OCI-LY7 (cell line): ENCODE results near the gene SEC14L1. TPM values are rescaled to one million over a fixed set of nuclear protein-coding genes. Genes with fewer than 3 reads are reported as not detected.

Source experiments
- BruUV-seq: library from RNA; stranded (reverse); fragments of 400-500 nt; replicated peaks from 2 replicates; lab custom pipeline; 2021; lab: Mats Ljungman, UMichigan
- CTCF ChIA-PET: fragments of 300-600 bp; sonication (Branson Sonifier 250); formaldehyde crosslinking; loops from one replicate; lab custom pipeline; 2022; ENCODE audit warnings: antibody characterized with exemption; ENCODE audit not compliant: unreplicated experiment; lab: Charles Lee
- POLR2A ChIA-PET: fragments of 300-600 bp; sonication (Branson Sonifier 250); formaldehyde crosslinking; loops from one replicate; lab custom pipeline; 2022; ENCODE audit warnings: antibody characterized with exemption; lab: Charles Lee
- DNase-seq: peaks from one replicate; pipeline ENCODE4 v3.0.0-alpha.2; 2015; ENCODE audit warnings: low spot score
- H2AFZ ChIP-seq: fragments of 200-600 bp; sonication (generic), shearing (Covaris generic); 2 replicates; pipeline ENCODE4 v1.6.1; 2014; ENCODE audit warnings: mild to moderate bottlenecking, antibody characterized with exemption, low read length, moderate library complexity
- H3K27ac ChIP-seq: fragments of 200-600 bp; sonication (generic); 2 replicates; pipeline ENCODE4 v1.5.1; 2014; ENCODE audit warnings: mixed run types, low read depth, mild to moderate bottlenecking, moderate library complexity, low read length, inconsistent platforms; ENCODE audit not compliant: poor library complexity, severe bottlenecking
- H3K36me3 ChIP-seq: fragments of 200-600 bp; sonication (generic); 2 replicates; pipeline ENCODE4 v1.6.1; 2014; ENCODE audit warnings: mild to moderate bottlenecking, antibody characterized with exemption, low read length, moderate library complexity, mixed read lengths; ENCODE audit not compliant: insufficient read depth
- H3K4me1 ChIP-seq: fragments of 200-600 bp; sonication (generic); 2 replicates; pipeline ENCODE4 v1.5.1; 2014; ENCODE audit warnings: mild to moderate bottlenecking, low read length; ENCODE audit not compliant: insufficient read depth, poor library complexity, severe bottlenecking
- H3K4me2 ChIP-seq: fragments of 200-600 bp; sonication (generic); 2 replicates; pipeline ENCODE4 v1.6.1; 2014; ENCODE audit warnings: mild to moderate bottlenecking, low read length
- H3K4me3 ChIP-seq: fragments of 200-600 bp; sonication (generic); 2 replicates; pipeline ENCODE4 v1.5.1; 2014; ENCODE audit warnings: mild to moderate bottlenecking, low read depth, low read length; ENCODE audit not compliant: poor library complexity, severe bottlenecking
- H3K79me2 ChIP-seq: fragments of 200-600 bp; sonication (generic); 2 replicates; pipeline ENCODE4 v1.6.1; 2016; ENCODE audit warnings: low read depth, mild to moderate bottlenecking, low read length, moderate library complexity, mixed read lengths; ENCODE audit not compliant: insufficient read depth
- H3K9me2 ChIP-seq: fragments of 200-600 bp; sonication (generic); 2 replicates; pipeline ENCODE4 v1.6.1; 2016; ENCODE audit warnings: mild to moderate bottlenecking, low read length, mixed read lengths; ENCODE audit not compliant: insufficient read depth
- H3K9me3 ChIP-seq: fragments of 200-600 bp; sonication (generic); 2 replicates; pipeline ENCODE4 v1.6.1; 2014; ENCODE audit warnings: mild to moderate bottlenecking, mixed run types, low read length, mixed read lengths
- H4K20me1 ChIP-seq: fragments of 200-600 bp; sonication (generic); 2 replicates; pipeline ENCODE4 v1.6.1; 2014; ENCODE audit warnings: mild to moderate bottlenecking, antibody characterized with exemption, low read length, moderate library complexity, mixed read lengths; ENCODE audit not compliant: insufficient read depth
- CTCF ChIP-seq: fragments of 200-600 bp; sonication (generic); conservative IDR thresholded peaks from 2 replicates; pipeline ENCODE4 v1.5.1; 2014; ENCODE audit warnings: mild to moderate bottlenecking, antibody characterized with exemption, low read length, moderate library complexity, mixed read lengths
- EZH2phosphoT487 ChIP-seq: fragments of 200-600 bp; sonication (generic); IDR thresholded peaks from 2 replicates; pipeline ENCODE4 v1.6.1; 2018; ENCODE audit warnings: low read depth, borderline replicate concordance, mild to moderate bottlenecking, mixed run types, antibody characterized with exemption, low read length, moderate library complexity, mixed read lengths
- intact Hi-C: fragments of 100-400 bp; cut with micrococcal nuclease; formaldehyde crosslinking; loops from one replicate; pipeline ENCODE4 v1.10.0; 2022; ENCODE audit not compliant: unreplicated experiment
- total RNA-seq, 2 experiments: library from RNA; depleted of rRNA in 1 of 2; stranded (reverse); fragments of >200 nt in 1 of 2; shearing (Covaris generic) in 1 of 2; gene quantifications; 2 replicates each; pipeline ENCODE4 v1.2.3, GENCODE V29; 2014 to 2022

The SEC14L1 gene
- total RNA-seq, 2 experiments from 2014 or later = 137 to 227 TPM

- CTCF ChIA-PET = no interaction called here
- peaks cover 2% of the 10 kb centered on the region for H3K4me1 ChIP-seq
Measured at GRCh38 chr17:77194179-77194578, 53.4 kb downstream of the SEC14L1 start.

GRCh38 chr17:77196251-77196650, 55.5 kb downstream of the SEC14L1 start:
- Histone ChIP-seq H3K27ac (no peak overlapping the region), H4K20me1 (no peaks in the 10 kb centered on the region), H3K79me2 (no peaks in the 10 kb centered on the region), H3K4me2 (no peak overlapping the region), H3K9me3 (no peaks in the 10 kb centered on the region), H3K36me3 (peaks cover 100% of the 10 kb centered on the region), H3K9me2 (no peaks in the 10 kb centered on the region), H3K4me1 (no peaks in the 10 kb centered on the region), H2AFZ (no peak overlapping the region), H3K4me3 (no peak overlapping the region)
- BruUV-seq = no TSS peak
- DNase-seq = no peak
- intact Hi-C loops = no loop called here
- POLR2A ChIA-PET = interaction anchor here (1.2 kb wide), 1 partner anchor 17 kb away, joined by 4 read pairs; no protein-coding TSS in a partner anchor
- CTCF ChIA-PET = no interaction called here
- TF ChIP-seq EZH2phosphoT487 (no peak), CTCF (no peak)

More at GRCh38 chr17:77194179-77194578, 53.4 kb downstream of the SEC14L1 start:
- POLR2A ChIA-PET = interaction anchor here (0.7 kb wide), 1 partner anchor 11 kb away, joined by 3 read pairs; no protein-coding TSS in a partner anchor
- intact Hi-C loops = no loop called here
- Histone ChIP-seq H4K20me1 (no peaks in the 10 kb centered on the region), H3K79me2 (peaks cover 16% of the 10 kb centered on the region), H3K4me3 (no peak overlapping the region), H3K4me2 (no peak overlapping the region), H3K9me2 (no peaks in the 10 kb centered on the region), H2AFZ (no peak overlapping the region), H3K36me3 (peaks cover 96% of the 10 kb centered on the region), H3K27ac (no peak overlapping the region), H3K9me3 (no peaks in the 10 kb centered on the region)
- DNase-seq = no peak
- no peak for TF ChIP-seq CTCF
- no peak for TF ChIP-seq EZH2phosphoT487
- BruUV-seq = no TSS peak

GRCh38 chr17:77197115-77197514, 56.3 kb downstream of the SEC14L1 start:
- Histone ChIP-seq H3K27ac (no peak overlapping the region), H3K9me2 (no peaks in the 10 kb centered on the region), H2AFZ (no peak overlapping the region), H3K9me3 (no peaks in the 10 kb centered on the region), H3K4me3 (no peak overlapping the region), H3K4me1 (no peaks in the 10 kb centered on the region), H4K20me1 (no peaks in the 10 kb centered on the region), H3K79me2 (no peaks in the 10 kb centered on the region), H3K4me2 (no peak overlapping the region), H3K36me3 (peaks cover 100% of the 10 kb centered on the region)
- intact Hi-C loops = no loop called here
- TF ChIP-seq EZH2phosphoT487 (no peak), CTCF (no peak)
- ChIA-PET POLR2A (no interaction called here), CTCF (no interaction called here)
- BruUV-seq = no TSS peak
- no peak for DNase-seq
